MCF 10A (cell line): ENCODE data around the gene ARL13B. TPM values are rescaled to one million over a fixed set of nuclear protein-coding genes. Genes with fewer than 3 reads are reported as not detected.

Experiments
- BruUV-seq: library from RNA; stranded (reverse); fragments of 400-500 nt; replicated peaks from 2 replicates; lab custom pipeline; 2021; lab: Mats Ljungman, UMichigan
- CTCF ChIA-PET: fragments of 300-600 bp; sonication (Branson Sonifier 250); formaldehyde crosslinking; extraction: SDS; loops from one replicate; lab custom pipeline; 2021; ENCODE audit warnings: antibody characterized with exemption, inconsistent platforms; lab: Yijun Ruan, JAX
- POLR2A ChIA-PET: fragments of 300-600, 350-650 bp; sonication (Branson Sonifier 250); formaldehyde crosslinking; extraction: SDS; loops from one replicate; lab custom pipeline; 2020; ENCODE audit warnings: antibody characterized with exemption, inconsistent platforms; lab: Yijun Ruan, JAX
- DNase-seq: peaks from one replicate; pipeline ENCODE4 v3.0.0-alpha.2; 2018; ENCODE audit not compliant: unreplicated experiment
- H3K27ac Mint-ChIP-seq: one replicate; pipeline ENCODE4 v1.8.0; 2022; ENCODE audit warnings: mild to moderate bottlenecking, low read depth, mixed read lengths; ENCODE audit not compliant: unreplicated experiment
- H3K27me3 Mint-ChIP-seq: one replicate; pipeline ENCODE4 v1.8.0; 2022; ENCODE audit warnings: mixed read lengths; ENCODE audit not compliant: insufficient read depth, unreplicated experiment
- H3K36me3 Mint-ChIP-seq: one replicate; pipeline ENCODE4 v1.8.0; 2022; ENCODE audit warnings: mild to moderate bottlenecking, moderate library complexity, mixed read lengths; ENCODE audit not compliant: insufficient read depth, unreplicated experiment
- H3K4me1 Mint-ChIP-seq: one replicate; pipeline ENCODE4 v1.8.0; 2022; ENCODE audit warnings: mixed read lengths; ENCODE audit not compliant: insufficient read depth, unreplicated experiment
- H3K4me3 Mint-ChIP-seq: one replicate; pipeline ENCODE4 v1.8.0; 2022; ENCODE audit warnings: mild to moderate bottlenecking, moderate library complexity, mixed read lengths; ENCODE audit not compliant: unreplicated experiment
- H3K9me3 Mint-ChIP-seq: one replicate; pipeline ENCODE4 v1.8.0; 2022; ENCODE audit warnings: mixed read lengths; ENCODE audit not compliant: unreplicated experiment
- CTCF ChIP-seq: fragments of 200-600 bp; IDR thresholded peaks from one replicate; pipeline ENCODE4 v1.8.0; 2022; ENCODE audit warnings: antibody characterized with exemption, mild to moderate bottlenecking; ENCODE audit not compliant: unreplicated experiment
- intact Hi-C: fragments of 100-400 bp; cut with micrococcal nuclease; formaldehyde crosslinking; loops from 2 replicates; pipeline ENCODE4 v1.14.1; 2022
- total RNA-seq: library from RNA; stranded (reverse); gene quantifications from 2 replicates; pipeline ENCODE4 v1.2.3, GENCODE V29; 2022

The ARL13B gene
- total RNA-seq, 1 experiment from 2014 or later = 22.0 TPM

DNA sequence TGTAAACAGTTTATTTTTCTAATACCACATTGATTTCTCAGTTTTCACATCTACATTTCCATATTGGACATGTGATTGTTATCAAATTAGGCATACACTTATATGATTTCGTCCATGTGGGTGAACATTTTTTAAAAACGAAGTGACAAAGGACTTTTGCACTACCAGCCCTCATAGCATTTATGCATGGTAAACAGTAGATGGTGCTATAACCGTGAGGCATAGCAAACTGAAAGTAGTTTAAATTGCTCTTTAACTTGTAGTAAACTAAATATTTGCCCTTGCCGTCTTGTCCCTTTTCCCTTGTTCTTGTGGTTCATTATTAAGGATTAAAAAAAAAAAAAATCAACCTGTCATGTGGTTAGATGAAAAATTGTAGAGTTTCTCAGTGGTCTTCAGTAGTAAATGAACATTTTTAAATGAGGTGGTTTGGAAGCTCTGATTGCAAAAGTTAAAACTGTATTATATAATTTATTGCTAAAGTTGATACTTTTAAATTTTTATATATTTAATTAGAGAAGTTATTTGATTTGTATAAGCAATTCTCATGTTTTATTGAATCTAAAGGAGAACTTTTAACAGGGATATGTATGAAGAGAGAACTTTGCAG, 24.5 kb downstream of the ARL13B start:
- peak; percentile 70 for TF ChIP-seq CTCF
- Mint-ChIP-seq H3K4me3 (peak overlapping the region; percentile 63), H3K4me1 (no peaks in the 10 kb centered on the region), H3K27me3 (no peaks in the 10 kb centered on the region), H3K36me3 (no peaks in the 10 kb centered on the region), H3K9me3 (no peaks in the 10 kb centered on the region), H3K27ac (peak overlapping the region; percentile 77)
- ChIA-PET POLR2A (interaction anchor here (1.0 to 1.2 kb wide), 3 partner anchors 10 to 43 kb away, joined by 3 read pairs; no protein-coding TSS in a partner anchor), CTCF (interaction anchor here (0.5 to 3.3 kb wide), 20 partner anchors 10 to 319 kb away, joined by 3 to 24 read pairs (median 4); partner anchors contain the start of gene ARL13B)
- no TSS peak for BruUV-seq
- DNase-seq = peak; percentile 65
- intact Hi-C loops = loop anchor here (1.0 to 2.0 kb wide), 2 partner anchors 65 to 244 kb away; no protein-coding TSS in a partner anchor

- ChIA-PET POLR2A (interaction anchor here (0.6 to 2.7 kb wide), 3 partner anchors 9 to 54 kb away, joined by 3 to 11 read pairs (median 4); partner anchors contain the start of genes DHFR2 and NSUN3), CTCF (interaction anchor here (1.0 to 1.3 kb wide), 3 partner anchors 9 to 61 kb away, joined by 4 to 6 read pairs (median 5); no protein-coding TSS in a partner anchor)
- intact Hi-C loops = no loop called here
- no TSS peak for BruUV-seq
- H3K27me3 Mint-ChIP-seq = no peaks in the 10 kb centered on the region
- H3K9me3 Mint-ChIP-seq = no peaks in the 10 kb centered on the region
- H3K4me1 Mint-ChIP-seq = no peaks in the 10 kb centered on the region
- H3K36me3 Mint-ChIP-seq = no peaks in the 10 kb centered on the region
- no peak overlapping the region for H3K27ac Mint-ChIP-seq
- DNase-seq = no peak
- no peak for TF ChIP-seq CTCF
- H3K4me3 Mint-ChIP-seq = no peak overlapping the region
Observed at GRCh38 chr3:94008253-94008652, 28.3 kb downstream of the ARL13B start.

GRCh38 chr3:94009608-94010007, 29.7 kb downstream of the ARL13B start:
- ChIA-PET POLR2A (no interaction called here), CTCF (interaction anchor here (0.6 kb wide), 1 partner anchor 11 kb away, joined by 3 read pairs; no protein-coding TSS in a partner anchor)
- intact Hi-C loops = no loop called here
- DNase-seq = no peak
- Mint-ChIP-seq H3K27me3 (no peaks in the 10 kb centered on the region), H3K9me3 (no peaks in the 10 kb centered on the region), H3K27ac (no peak overlapping the region), H3K4me1 (no peaks in the 10 kb centered on the region), H3K36me3 (no peaks in the 10 kb centered on the region), H3K4me3 (no peak overlapping the region)
- no peak for TF ChIP-seq CTCF
- BruUV-seq = no TSS peak

DNA sequence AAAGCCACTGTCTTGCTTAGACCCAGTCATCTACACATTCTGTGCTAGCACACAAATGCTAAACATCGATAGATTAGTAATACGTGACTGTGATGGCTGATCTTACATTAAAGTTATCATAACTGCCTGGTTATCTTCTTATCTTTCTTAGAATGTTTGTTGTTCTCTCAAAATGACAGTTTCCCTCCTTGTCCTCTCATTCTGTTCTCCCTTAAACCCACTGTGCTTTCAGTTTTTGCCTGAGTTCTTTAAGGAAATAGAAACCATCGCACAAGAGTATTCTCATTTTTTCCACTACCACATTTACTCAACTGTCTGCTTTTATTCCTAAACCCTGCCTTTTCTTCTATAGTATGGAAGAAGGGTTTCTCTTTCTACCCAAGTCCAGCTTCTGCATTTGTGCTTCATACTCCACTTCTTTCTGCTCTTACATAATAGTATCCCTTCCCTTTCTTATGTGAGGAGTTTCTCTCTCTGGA, 31.3 kb downstream of the ARL13B start:
- no peak for TF ChIP-seq CTCF
- Mint-ChIP-seq H3K9me3 (no peaks in the 10 kb centered on the region), H3K27ac (no peak overlapping the region), H3K36me3 (no peaks in the 10 kb centered on the region), H3K4me3 (no peak overlapping the region), H3K27me3 (no peaks in the 10 kb centered on the region), H3K4me1 (no peaks in the 10 kb centered on the region)
- ChIA-PET CTCF (no interaction called here), POLR2A (no interaction called here)
- DNase-seq = no peak
- no TSS peak for BruUV-seq
- intact Hi-C loops = no loop called here
